H9 (cell line): ENCODE measurements around the gene NPS. TPM values are rescaled to one million over a fixed set of nuclear protein-coding genes. Genes with fewer than 3 reads are reported as not detected.
A peak's percentile ranks its signal among the peaks of the same experiment; 100 is the strongest.

Experiments
- DNase-seq: peaks from one replicate; pipeline ENCODE4 v3.0.0-alpha.2; 2017
- H2AFZ ChIP-seq: one replicate; pipeline ENCODE4 v1.6.1; 2013; ENCODE audit warnings: mild to moderate bottlenecking, low read length, control low read depth, moderate library complexity
- H2AK5ac ChIP-seq: 2 replicates; pipeline ENCODE4 v1.6.1; 2013; ENCODE audit warnings: low read length, control low read depth, mixed read lengths; ENCODE audit not compliant: insufficient read length
- H2BK120ac ChIP-seq: one replicate; pipeline ENCODE4 v1.6.1; 2013; ENCODE audit warnings: low read depth, mild to moderate bottlenecking, low read length, control low read depth, inconsistent platforms; ENCODE audit not compliant: poor library complexity, severe bottlenecking
- H2BK12ac ChIP-seq: 2 replicates; pipeline ENCODE4 v1.6.1; 2013; ENCODE audit warnings: low read length, control low read depth, mixed read lengths, low read depth; ENCODE audit not compliant: insufficient read length
- H2BK15ac ChIP-seq: 2 replicates; pipeline ENCODE4 v1.6.1; 2013; ENCODE audit warnings: low read depth, low read length, control low read depth
- H2BK20ac ChIP-seq: one replicate; pipeline ENCODE4 v1.6.1; 2013; ENCODE audit warnings: low read depth, mild to moderate bottlenecking, low read length, control low read depth, inconsistent platforms; ENCODE audit not compliant: poor library complexity, severe bottlenecking
- H2BK5ac ChIP-seq: 2 replicates; pipeline ENCODE4 v1.6.1; 2013; ENCODE audit warnings: low read length, control low read depth, mixed read lengths; ENCODE audit not compliant: insufficient read length
- H3K14ac ChIP-seq: 2 replicates; pipeline ENCODE4 v1.6.1; 2013; ENCODE audit warnings: low read length, control low read depth; ENCODE audit not compliant: insufficient read depth
- H3K18ac ChIP-seq: 2 replicates; pipeline ENCODE4 v1.6.1; 2013; ENCODE audit warnings: low read depth, mild to moderate bottlenecking, mixed read lengths, low read length, control low read depth; ENCODE audit not compliant: insufficient read length
- H3K23ac ChIP-seq: 2 replicates; pipeline ENCODE4 v1.6.1; 2013; ENCODE audit warnings: low read length, control low read depth, mixed read lengths, low read depth; ENCODE audit not compliant: insufficient read length
- H3K23me2 ChIP-seq: 2 replicates; pipeline ENCODE4 v1.6.1; 2013; ENCODE audit warnings: low read depth, mild to moderate bottlenecking, mixed read lengths, low read length, control low read depth; ENCODE audit not compliant: insufficient read length, poor library complexity, severe bottlenecking
- H3K27ac ChIP-seq: 2 replicates; pipeline ENCODE4 v1.5.1; 2013; ENCODE audit warnings: low read length, control low read depth, mixed read lengths, low read depth; ENCODE audit not compliant: insufficient read length
- H3K27me3 ChIP-seq: 2 replicates; pipeline ENCODE4 v1.6.1; 2013; ENCODE audit warnings: low read length, control low read depth, inconsistent platforms; ENCODE audit not compliant: insufficient read depth
- H3K4ac ChIP-seq: 2 replicates; pipeline ENCODE4 v1.6.1; 2013; ENCODE audit warnings: low read depth, mild to moderate bottlenecking, control low read depth, inconsistent platforms, low read length, moderate library complexity
- H3K4me1 ChIP-seq: 2 replicates; pipeline ENCODE4 v1.6.1; 2013; ENCODE audit warnings: low read length, control low read depth, inconsistent platforms; ENCODE audit not compliant: insufficient read depth
- H3K4me2 ChIP-seq: 2 replicates; pipeline ENCODE4 v1.6.1; 2013; ENCODE audit warnings: low read length, control low read depth, mixed read lengths; ENCODE audit not compliant: insufficient read length, insufficient read depth
- H3K56ac ChIP-seq: 2 replicates; pipeline ENCODE4 v1.6.1; 2013; ENCODE audit warnings: low read depth, mild to moderate bottlenecking, mixed read lengths, low read length, control low read depth; ENCODE audit not compliant: insufficient read length
- H3K79me1 ChIP-seq: 2 replicates; pipeline ENCODE4 v1.6.1; 2013; ENCODE audit warnings: low read depth, mild to moderate bottlenecking, moderate library complexity, low read length, control low read depth, inconsistent platforms; ENCODE audit not compliant: insufficient read depth, poor library complexity, severe bottlenecking
- H3K79me2 ChIP-seq: 2 replicates; pipeline ENCODE4 v1.6.1; 2013; ENCODE audit warnings: low read length, control low read depth, inconsistent platforms; ENCODE audit not compliant: insufficient read depth
- H3K9ac ChIP-seq: 2 replicates; pipeline ENCODE4 v1.6.1; 2013; ENCODE audit warnings: low read length, control low read depth, mixed read lengths; ENCODE audit not compliant: insufficient read length; ENCODE audit errors: extremely low read depth
- H3K9me3 ChIP-seq: one replicate; pipeline ENCODE4 v1.6.1; 2013; ENCODE audit warnings: low read depth, low read length, inconsistent platforms; ENCODE audit not compliant: control insufficient read depth
- H3T11ph ChIP-seq: one replicate; pipeline ENCODE4 v1.6.1; 2013; ENCODE audit warnings: mild to moderate bottlenecking, low read length, control low read depth, inconsistent platforms
- H4K20me1 ChIP-seq: one replicate; pipeline ENCODE4 v1.6.1; 2013; ENCODE audit not compliant: control insufficient read depth, insufficient read length, insufficient read depth
- H4K5ac ChIP-seq: 2 replicates; pipeline ENCODE4 v1.6.1; 2013; ENCODE audit warnings: low read depth, mild to moderate bottlenecking, mixed read lengths, low read length, control low read depth; ENCODE audit not compliant: insufficient read length
- H4K8ac ChIP-seq: replicated peaks from 2 replicates; pipeline ENCODE4 v1.6.1; 2013; ENCODE audit warnings: low read length, control low read depth, mixed read lengths, low read depth; ENCODE audit not compliant: insufficient read length
- H4K91ac ChIP-seq: 2 replicates; pipeline ENCODE4 v1.6.1; 2013; ENCODE audit warnings: low read depth, mild to moderate bottlenecking, moderate library complexity, mixed read lengths, low read length, control low read depth; ENCODE audit not compliant: insufficient read length
- H3K27ac Mint-ChIP-seq, 3 experiments: 2 replicates in 2 of 3; 3 replicates in 1 of 3; pipeline ENCODE4 v1.8.0; 2020 to 2021; ENCODE audit warnings: mixed read lengths in 3 of 3, mild to moderate bottlenecking in 1 of 3, moderate library complexity in 1 of 3
- H3K27me3 Mint-ChIP-seq: 2 replicates; pipeline ENCODE4 v1.8.0; 2021; ENCODE audit warnings: low read depth, mild to moderate bottlenecking, moderate library complexity, mixed read lengths
- H3K36me3 Mint-ChIP-seq, 3 experiments: 2 replicates in 2 of 3; 3 replicates in 1 of 3; pipeline ENCODE4 v1.8.0; 2020 to 2021; ENCODE audit warnings: low read depth in 3 of 3, mixed read lengths in 3 of 3; ENCODE audit not compliant: insufficient read depth in 1 of 3
- H3K4me1 Mint-ChIP-seq, 2 experiments: 2 replicates each; pipeline ENCODE4 v1.8.0; 2020; ENCODE audit warnings: mixed read lengths in 2 of 2
- H3K4me3 Mint-ChIP-seq, 2 experiments: 2 replicates in 1 of 2; 3 replicates in 1 of 2; pipeline ENCODE4 v1.8.0; 2020 to 2021; ENCODE audit warnings: mild to moderate bottlenecking in 2 of 2, mixed read lengths in 2 of 2, moderate library complexity in 1 of 2
- H3K9me3 Mint-ChIP-seq, 2 experiments: 2 replicates in 1 of 2; 3 replicates in 1 of 2; pipeline ENCODE4 v1.8.0; 2020; ENCODE audit warnings: mild to moderate bottlenecking in 2 of 2, mixed read lengths in 2 of 2, moderate library complexity in 1 of 2
- CTCF ChIP-seq: fragments of 200-600 bp; sonication (generic); conservative IDR thresholded peaks from 3 replicates; pipeline ENCODE4 v1.8.0; 2021; ENCODE audit warnings: antibody characterized with exemption, mild to moderate bottlenecking
- WGBS: extraction: QIAGEN DNeasy Blood & Tissue Kit; methylation state at CpG from one replicate; pipeline ENCODE4 v1.1.7; 2013; ENCODE audit warnings: missing lambda C conversion rate, low lambda C conversion rate, mixed read lengths; ENCODE audit not compliant: insufficient read length; ENCODE audit errors: extremely low coverage; 5-methylcytosine and 5-hydroxymethylcytosine counted together
- total RNA-seq: library from RNA; stranded (reverse); gene quantifications from 2 replicates; pipeline ENCODE4 v1.2.1, GENCODE V29; 2021

The NPS gene
- total RNA-seq, 1 experiment from 2014 or later, result not detected

- H3K4me1 Mint-ChIP-seq, result peaks cover 0 to 4% of the 10 kb centered on the region in 2 experiments; a peak in 2 of 4 replicates
- H3K27ac Mint-ChIP-seq, result no peak overlapping the region
- TF ChIP-seq CTCF, result peak; percentile 83
- no peak overlapping the region for H2BK15ac ChIP-seq
- no peak overlapping the region for H2AK5ac ChIP-seq
- no peak overlapping the region for H3K27ac ChIP-seq
- H2AFZ ChIP-seq, result no peak overlapping the region
- H3K4me3 Mint-ChIP-seq, result no peak overlapping the region
- H3K79me2 ChIP-seq, result no peaks in the 10 kb centered on the region
- H3K4ac ChIP-seq, result no peak overlapping the region
- H3K9me3 ChIP-seq, result no peaks in the 10 kb centered on the region
- no peak overlapping the region for H3K9ac ChIP-seq
- no peaks in the 10 kb centered on the region for H3K79me1 ChIP-seq
- H4K5ac ChIP-seq, result no peak overlapping the region
- H3K23me2 ChIP-seq, result no peaks in the 10 kb centered on the region
- H4K8ac ChIP-seq, result no peak overlapping the region
- no peak overlapping the region for H3K56ac ChIP-seq
- no peak overlapping the region for H2BK120ac ChIP-seq
- H3K36me3 Mint-ChIP-seq, result no peaks in the 10 kb centered on the region
- H3K4me1 ChIP-seq, result no peaks in the 10 kb centered on the region
- no peak overlapping the region for H2BK5ac ChIP-seq
- DNase-seq, result peak; percentile 42
- H3K27me3 ChIP-seq, result no peaks in the 10 kb centered on the region
- no CpG with 5 or more reads among the region's 10 CpGs for WGBS
- no peak overlapping the region for H3T11ph ChIP-seq
- no peak overlapping the region for H4K91ac ChIP-seq
- no peak overlapping the region for H2BK20ac ChIP-seq
- H3K18ac ChIP-seq, result no peak overlapping the region
- no peak overlapping the region for H3K14ac ChIP-seq
- no peaks in the 10 kb centered on the region for H4K20me1 ChIP-seq
- no peaks in the 10 kb centered on the region; a peak in 1 of 5 replicates for H3K9me3 Mint-ChIP-seq
- no peak overlapping the region for H3K4me2 ChIP-seq
- H3K23ac ChIP-seq, result no peak overlapping the region
- H2BK12ac ChIP-seq, result no peak overlapping the region
- peaks cover 3% of the 10 kb centered on the region; the same call in 1 of the 2 replicates for H3K27me3 Mint-ChIP-seq
Observed at GRCh38 chr10:127563718-127564553, 14.8 kb downstream of the NPS start.
